Measurements from ENCODE around the gene USF1. TPM values are rescaled to one million over a fixed set of nuclear protein-coding genes. Genes with fewer than 3 reads are reported as not detected.

Gene USF1
- total RNA-seq, 1 experiment from 2014 or later: 57.9 TPM

DNA sequence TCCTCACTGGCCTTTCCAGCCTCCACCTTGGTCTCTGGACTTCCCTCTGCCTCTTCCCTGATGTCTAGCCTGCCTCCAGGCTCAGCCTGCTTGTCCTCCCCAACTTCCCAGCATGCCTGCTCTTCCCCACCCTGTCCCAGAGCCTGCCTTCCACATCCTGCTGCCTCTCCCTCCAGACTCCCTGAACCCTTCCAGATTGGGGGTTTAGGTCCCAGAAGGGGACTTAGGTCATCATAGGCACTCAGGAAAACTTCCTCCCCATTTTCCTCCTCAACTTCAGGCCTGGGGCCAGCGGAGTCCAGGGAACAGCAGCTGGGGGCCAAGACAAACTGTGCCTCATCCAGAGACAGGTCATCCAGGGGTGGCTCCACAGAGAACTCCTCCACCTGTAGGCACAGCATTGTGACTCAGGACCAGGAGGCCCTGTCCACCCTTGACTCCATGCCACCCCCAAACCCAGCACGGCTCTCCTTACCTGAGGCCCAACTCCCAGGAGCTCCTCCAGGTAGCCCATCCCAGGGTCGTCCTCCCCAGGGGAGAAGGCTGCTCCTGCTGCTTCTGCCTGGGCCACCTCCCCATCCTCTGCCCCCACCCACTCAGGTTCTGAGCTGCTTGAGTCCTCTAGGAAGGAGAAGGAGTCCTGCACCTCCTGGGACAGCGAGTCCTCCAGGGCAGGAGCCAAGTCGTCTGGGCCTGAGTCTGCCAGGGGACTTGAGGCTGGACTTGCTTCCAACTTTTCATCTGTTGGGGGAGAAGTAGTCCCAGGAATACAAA, 3.4 kb upstream of the USF1 start:
- Histone ChIP-seq H3K9me3 (ENCODE audit: low read depth, low read length, poor library complexity, severe bottlenecking) (no peaks in the 10 kb centered on the region), H3K27me3 (replicated peaks; ENCODE audit: insufficient read depth, low read depth, low read length, poor library complexity) (no peaks in the 10 kb centered on the region), H3K4me3 (ENCODE audit: low read depth, low read length, poor library complexity, severe bottlenecking) (no peak overlapping the region), H3K36me3 (ENCODE audit: insufficient read depth, low read length, poor library complexity, severe bottlenecking) (no peaks in the 10 kb centered on the region), H3K27ac (ENCODE audit: low read depth, low read length, poor library complexity, severe bottlenecking) (no peak overlapping the region), H3K4me1 (ENCODE audit: insufficient read depth, low read length, poor library complexity, severe bottlenecking) (peaks cover 13% of the 10 kb centered on the region)
- TF ChIP-seq EZH2 (IDR thresholded peaks at IDR 0.05; ENCODE audit: borderline replicate concordance, low read depth, low read length, poor library complexity, severe bottlenecking): no peak
- TF ChIP-seq, protein P1, sequence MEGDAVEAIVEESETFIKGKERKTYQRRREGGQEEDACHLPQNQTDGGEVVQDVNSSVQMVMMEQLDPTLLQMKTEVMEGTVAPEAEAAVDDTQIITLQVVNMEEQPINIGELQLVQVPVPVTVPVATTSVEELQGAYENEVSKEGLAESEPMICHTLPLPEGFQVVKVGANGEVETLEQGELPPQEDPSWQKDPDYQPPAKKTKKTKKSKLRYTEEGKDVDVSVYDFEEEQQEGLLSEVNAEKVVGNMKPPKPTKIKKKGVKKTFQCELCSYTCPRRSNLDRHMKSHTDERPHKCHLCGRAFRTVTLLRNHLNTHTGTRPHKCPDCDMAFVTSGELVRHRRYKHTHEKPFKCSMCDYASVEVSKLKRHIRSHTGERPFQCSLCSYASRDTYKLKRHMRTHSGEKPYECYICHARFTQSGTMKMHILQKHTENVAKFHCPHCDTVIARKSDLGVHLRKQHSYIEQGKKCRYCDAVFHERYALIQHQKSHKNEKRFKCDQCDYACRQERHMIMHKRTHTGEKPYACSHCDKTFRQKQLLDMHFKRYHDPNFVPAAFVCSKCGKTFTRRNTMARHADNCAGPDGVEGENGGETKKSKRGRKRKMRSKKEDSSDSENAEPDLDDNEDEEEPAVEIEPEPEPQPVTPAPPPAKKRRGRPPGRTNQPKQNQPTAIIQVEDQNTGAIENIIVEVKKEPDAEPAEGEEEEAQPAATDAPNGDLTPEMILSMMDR (conservative IDR thresholded peaks at IDR 0.05; ENCODE audit: low read depth, low read length): no peak
- CTCF ChIA-PET: no interaction called here
- no TSS peak for BruUV-seq (replicated peaks)
- no peak for DNase-seq (ENCODE audit: low spot score)
- intact Hi-C loops (cut with micrococcal nuclease; ENCODE audit: unreplicated experiment): loop anchor here (5.0 kb wide), 1 partner anchor 43 kb away; no protein-coding TSS in a partner anchor
- POLR2A ChIA-PET (ENCODE audit: low non-redundant PET): no interaction called here

GRCh38 chr1:161047436-161048420, 2.0 kb upstream of the USF1 start:
- BruUV-seq (replicated peaks): no TSS peak
- no peaks in the 10 kb centered on the region for H3K4me1 ChIP-seq (ENCODE audit: insufficient read depth, low read length, poor library complexity, severe bottlenecking)
- H3K27ac ChIP-seq (ENCODE audit: low read depth, low read length, poor library complexity, severe bottlenecking): no peak overlapping the region
- TF ChIP-seq, protein P1 (conservative IDR thresholded peaks at IDR 0.05; ENCODE audit: low read depth, low read length): no peak
- TF ChIP-seq EZH2 (IDR thresholded peaks at IDR 0.05; ENCODE audit: borderline replicate concordance, low read depth, low read length, poor library complexity, severe bottlenecking): no peak
- intact Hi-C loops (cut with micrococcal nuclease; ENCODE audit: unreplicated experiment): loop anchor here (5.0 kb wide), 1 partner anchor 45 kb away; no protein-coding TSS in a partner anchor
- H3K36me3 ChIP-seq (ENCODE audit: insufficient read depth, low read length, poor library complexity, severe bottlenecking): peaks cover 5% of the 10 kb centered on the region
- ChIA-PET POLR2A (ENCODE audit: low non-redundant PET) (no interaction called here), CTCF (interaction anchor here (0.5 kb wide), 1 partner anchor 271 kb away, joined by 4 read pairs; no protein-coding TSS in a partner anchor)
- H3K27me3 ChIP-seq (replicated peaks; ENCODE audit: insufficient read depth, low read depth, low read length, poor library complexity): no peaks in the 10 kb centered on the region
- no peaks in the 10 kb centered on the region for H3K9me3 ChIP-seq (ENCODE audit: low read depth, low read length, poor library complexity, severe bottlenecking)
- no peak overlapping the region for H3K4me3 ChIP-seq (ENCODE audit: low read depth, low read length, poor library complexity, severe bottlenecking)
- no peak for DNase-seq (ENCODE audit: low spot score)

GRCh38 chr1:161046605-161047228, 940 bp upstream of the USF1 start:
- H3K4me3 ChIP-seq (ENCODE audit: low read depth, low read length, poor library complexity, severe bottlenecking): peak overlapping the region; percentile 70
- H3K27ac ChIP-seq (ENCODE audit: low read depth, low read length, poor library complexity, severe bottlenecking): peak overlapping the region; percentile 85
- ChIA-PET POLR2A (ENCODE audit: low non-redundant PET) (interaction anchor here (0.7 kb wide), 1 partner anchor 104 kb away, joined by 4 read pairs; no protein-coding TSS in a partner anchor), CTCF (interaction anchor here (0.5 kb wide), 1 partner anchor 272 kb away, joined by 4 read pairs; no protein-coding TSS in a partner anchor)
- no peaks in the 10 kb centered on the region for H3K27me3 ChIP-seq (replicated peaks; ENCODE audit: insufficient read depth, low read depth, low read length, poor library complexity)
- intact Hi-C loops (cut with micrococcal nuclease; ENCODE audit: unreplicated experiment): loop anchor here (5.0 kb wide), 1 partner anchor 46 kb away; no protein-coding TSS in a partner anchor
- no peaks in the 10 kb centered on the region for H3K9me3 ChIP-seq (ENCODE audit: low read depth, low read length, poor library complexity, severe bottlenecking)
- peaks cover 15% of the 10 kb centered on the region for H3K36me3 ChIP-seq (ENCODE audit: insufficient read depth, low read length, poor library complexity, severe bottlenecking)
- no peaks in the 10 kb centered on the region for H3K4me1 ChIP-seq (ENCODE audit: insufficient read depth, low read length, poor library complexity, severe bottlenecking)
- TF ChIP-seq, protein P1 (conservative IDR thresholded peaks at IDR 0.05; ENCODE audit: low read depth, low read length): no peak
- no peak for TF ChIP-seq EZH2 (IDR thresholded peaks at IDR 0.05; ENCODE audit: borderline replicate concordance, low read depth, low read length, poor library complexity, severe bottlenecking)
- DNase-seq (ENCODE audit: low spot score): no peak
- BruUV-seq (replicated peaks): no TSS peak
